ENCODE measurements around the gene RAD50.

RAD50 gene

GRCh38 chr5:132673488-132673887 is 116.7 kb downstream of the RAD50 start:
- TF ChIP-seq MAX (IDR thresholded peaks at IDR 0.05; ENCODE audit: low read depth, low read length) = no peak
- no peak for TF ChIP-seq POLR2A (IDR thresholded peaks at IDR 0.05; ENCODE audit: extremely low read depth, insufficient read length)
- TF ChIP-seq CTCF (IDR thresholded peaks at IDR 0.05; ENCODE audit: low read depth, low read length) = no peak
- TF ChIP-seq MYC (IDR thresholded peaks at IDR 0.05; ENCODE audit: low read depth, low read length) = no peak
- no peak for DNase-seq (ENCODE audit: low read depth)
- no peak overlapping the region for H3K4me3 ChIP-seq (ENCODE audit: low read depth, low read length)

GRCh38 chr5:132673939-132674630 is 117.3 kb downstream of the RAD50 start, which contains the start of gene IL4:
Gene IL4 (plus strand): TSS chr5:132673989. CDS start chr5:132674051, 62 bp downstream.
- DNase-seq (ENCODE audit: low read depth) = no peak
- TF ChIP-seq POLR2A (IDR thresholded peaks at IDR 0.05; ENCODE audit: extremely low read depth, insufficient read length) (no peak), CTCF (IDR thresholded peaks at IDR 0.05; ENCODE audit: low read depth, low read length) (no peak), MYC (IDR thresholded peaks at IDR 0.05; ENCODE audit: low read depth, low read length) (no peak), MAX (IDR thresholded peaks at IDR 0.05; ENCODE audit: low read depth, low read length) (no peak)
- no peak within 1 kb of the TSS for H3K4me3 ChIP-seq (ENCODE audit: low read depth, low read length)

- DNase-seq (ENCODE audit: low read depth) = no peak
- TF ChIP-seq MAX (IDR thresholded peaks at IDR 0.05; ENCODE audit: low read depth, low read length) = no peak
- no peak for TF ChIP-seq CTCF (IDR thresholded peaks at IDR 0.05; ENCODE audit: low read depth, low read length)
- TF ChIP-seq POLR2A (IDR thresholded peaks at IDR 0.05; ENCODE audit: extremely low read depth, insufficient read length) = no peak
- no peak for TF ChIP-seq MYC (IDR thresholded peaks at IDR 0.05; ENCODE audit: low read depth, low read length)
These were observed 118.1 kb downstream of the RAD50 start for GRCh38 chr5:132674671-132675506.

GRCh38 chr5:132675936-132676689 is 119.3 kb downstream of the RAD50 start:
- no peak for TF ChIP-seq MAX (IDR thresholded peaks at IDR 0.05; ENCODE audit: low read depth, low read length)
- DNase-seq (ENCODE audit: low read depth) = no peak
- no peak overlapping the region for H3K4me3 ChIP-seq (ENCODE audit: low read depth, low read length)

More at GRCh38 chr5:132674671-132675506, 118.1 kb downstream of the RAD50 start:
- no peak overlapping the region for H3K4me3 ChIP-seq (ENCODE audit: low read depth, low read length)

- DNase-seq (ENCODE audit: low read depth) = no peak
- TF ChIP-seq MAX (IDR thresholded peaks at IDR 0.05; ENCODE audit: low read depth, low read length) (no peak), POLR2A (IDR thresholded peaks at IDR 0.05; ENCODE audit: extremely low read depth, insufficient read length) (no peak), CTCF (IDR thresholded peaks at IDR 0.05; ENCODE audit: low read depth, low read length) (no peak), MYC (IDR thresholded peaks at IDR 0.05; ENCODE audit: low read depth, low read length) (no peak)
- no peak overlapping the region for H3K4me3 ChIP-seq (ENCODE audit: low read depth, low read length)
These were observed 120.4 kb downstream of the RAD50 start for GRCh38 chr5:132677191-132677590.

Measured in NB4 (cell line).